SK-N-SH treated with all-trans-retinoic acid at 6 μM for 48 hours (cell line): ENCODE results near the gene CEP89.

Source experiments
- CSDC2 ChIP-seq: fragments of 250-450 bp; sonication (Bioruptor Pico); IDR thresholded peaks from 2 replicates; pipeline ENCODE4 v1.5.0; 2020; ENCODE audit warnings: mild to moderate bottlenecking, moderate library complexity
- ESRRG ChIP-seq: fragments of 250-450 bp; sonication (Bioruptor Pico); IDR thresholded peaks from 2 replicates; pipeline ENCODE4 v1.6.1; 2021; ENCODE audit warnings: mild to moderate bottlenecking
- OSR1 ChIP-seq: fragments of 250-450 bp; sonication (Bioruptor Pico); IDR thresholded peaks from 2 replicates; pipeline ENCODE4 v1.8.0; 2022; ENCODE audit warnings: moderate library complexity, mild to moderate bottlenecking, inconsistent platforms
- ZNF565 ChIP-seq: fragments of 450-650 bp; formaldehyde crosslinking; conservative IDR thresholded peaks from 2 replicates; pipeline ENCODE4 v1.5.0; 2020; ENCODE audit warnings: low read depth, mild to moderate bottlenecking, moderate library complexity
- TF ChIP-seq, protein P1 (sequence below): fragments of 250-450 bp; sonication (Bioruptor Pico); IDR thresholded peaks from 2 replicates; pipeline ENCODE4 v1.5.1; 2020; ENCODE audit warnings: low read depth, mild to moderate bottlenecking, moderate library complexity

DNA sequence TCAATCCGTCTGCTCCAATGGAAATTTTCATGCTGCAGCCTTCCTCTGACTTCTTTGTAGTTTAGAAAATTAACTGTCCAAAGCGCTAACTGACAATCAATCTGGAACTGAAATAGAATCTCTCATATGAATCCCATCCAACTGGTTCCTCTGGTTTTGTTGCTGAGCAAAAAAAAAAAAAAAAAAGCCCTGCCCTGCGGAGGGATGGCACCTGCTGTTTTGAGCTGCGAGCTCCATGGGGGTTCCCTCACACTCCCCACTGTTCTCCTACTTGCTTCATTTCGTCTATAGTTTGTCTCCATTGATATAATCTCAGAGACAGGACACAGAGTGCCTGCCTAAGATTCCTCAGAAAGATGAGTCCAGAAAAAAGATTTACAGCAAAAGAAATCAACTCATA is 33.7 kb upstream of the CEP89 start:
- TF ChIP-seq, protein P1, sequence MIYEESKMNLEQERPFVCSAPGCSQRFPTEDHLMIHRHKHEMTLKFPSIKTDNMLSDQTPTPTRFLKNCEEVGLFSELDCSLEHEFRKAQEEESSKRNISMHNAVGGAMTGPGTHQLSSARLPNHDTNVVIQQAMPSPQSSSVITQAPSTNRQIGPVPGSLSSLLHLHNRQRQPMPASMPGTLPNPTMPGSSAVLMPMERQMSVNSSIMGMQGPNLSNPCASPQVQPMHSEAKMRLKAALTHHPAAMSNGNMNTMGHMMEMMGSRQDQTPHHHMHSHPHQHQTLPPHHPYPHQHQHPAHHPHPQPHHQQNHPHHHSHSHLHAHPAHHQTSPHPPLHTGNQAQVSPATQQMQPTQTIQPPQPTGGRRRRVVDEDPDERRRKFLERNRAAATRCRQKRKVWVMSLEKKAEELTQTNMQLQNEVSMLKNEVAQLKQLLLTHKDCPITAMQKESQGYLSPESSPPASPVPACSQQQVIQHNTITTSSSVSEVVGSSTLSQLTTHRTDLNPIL (CRISPR knock-in tag) = no peak
- TF ChIP-seq ESRRG = no peak
- TF ChIP-seq OSR1 = no peak
- no peak for TF ChIP-seq CSDC2 (CRISPR knock-in tag)
- no peak for TF ChIP-seq ZNF565 (CRISPR knock-in tag)
